GM21447 (cell line): ENCODE results near the gene ETF1.
"Not testable (repeated sequence)": the region's sequence is repeated elsewhere in the genome, so short reads cannot be mapped to it uniquely, and the experiment has no call there.

Source experiments
- ATAC-seq: cut with Tn5 transposase; IDR thresholded peaks from one replicate; pipeline ENCODE4 v1.9.1; 2021; ENCODE audit not compliant: unreplicated experiment

Gene ETF1

GRCh38 chr5:138529812-138530211 lies 13.2 kb downstream of the ETF1 start:
- ATAC-seq, result no peak

DNA sequence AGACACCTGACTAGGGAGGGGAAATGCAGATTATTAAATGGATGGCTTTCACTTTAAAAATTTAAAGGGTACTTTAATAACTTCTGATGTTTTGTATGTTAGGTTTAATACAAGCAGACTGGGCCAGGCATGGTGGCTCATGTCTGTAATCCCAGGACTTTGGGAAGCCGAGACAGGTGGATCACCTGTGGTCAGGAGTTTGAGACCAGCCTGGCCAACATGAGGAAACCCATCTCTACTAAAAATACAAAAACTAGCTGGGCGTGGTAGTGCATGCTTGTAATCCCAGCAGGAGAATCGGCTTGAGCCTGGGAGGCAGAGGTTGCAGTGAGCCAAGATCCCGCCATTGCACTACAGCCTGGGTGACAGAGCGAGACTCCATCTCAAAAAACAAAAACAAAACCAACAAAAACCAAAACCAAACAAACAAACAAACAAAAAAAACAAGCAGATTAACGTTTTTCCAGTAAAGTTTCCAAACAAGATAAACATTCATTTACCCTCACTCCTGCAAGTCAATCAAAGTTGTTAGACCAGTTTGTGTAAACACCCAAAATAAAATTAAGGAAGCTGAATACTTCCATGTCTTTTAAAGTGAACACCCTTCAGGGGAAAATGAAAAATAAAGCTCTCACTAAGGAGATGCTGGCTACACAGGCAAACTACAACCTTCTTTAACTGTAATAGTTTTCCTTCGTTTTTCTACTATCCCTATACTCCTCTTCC lies 14.1 kb downstream of the ETF1 start:
- ATAC-seq, result no peak

- no peak for ATAC-seq
Measured at GRCh38 chr5:138528208-138528607, 14.8 kb downstream of the ETF1 start.

DNA sequence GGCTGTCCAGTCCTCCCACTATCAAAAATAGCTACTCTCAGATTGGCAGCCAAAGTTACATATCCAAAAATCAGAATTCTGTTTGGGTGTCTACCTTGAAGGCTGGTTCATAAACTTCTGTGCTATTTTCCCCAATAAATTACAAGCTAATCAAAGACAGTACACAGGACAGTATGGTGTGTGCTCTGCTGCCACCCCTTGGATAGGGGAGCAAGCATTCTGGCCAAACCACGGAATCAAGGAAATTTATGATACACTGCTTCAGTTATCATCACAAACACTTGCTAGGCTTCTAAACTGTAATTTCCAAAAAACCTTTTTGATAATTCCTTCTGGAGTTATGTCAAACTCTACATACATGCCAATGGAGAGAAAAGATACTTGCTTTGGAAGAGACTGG lies 15.9 kb downstream of the ETF1 start:
- ATAC-seq, result no peak

GRCh38 chr5:138523406-138523805 lies 19.6 kb downstream of the ETF1 start:
- no peak for ATAC-seq

- ATAC-seq, result no peak
Measured at GRCh38 chr5:138520971-138521370, 22.1 kb downstream of the ETF1 start.

DNA sequence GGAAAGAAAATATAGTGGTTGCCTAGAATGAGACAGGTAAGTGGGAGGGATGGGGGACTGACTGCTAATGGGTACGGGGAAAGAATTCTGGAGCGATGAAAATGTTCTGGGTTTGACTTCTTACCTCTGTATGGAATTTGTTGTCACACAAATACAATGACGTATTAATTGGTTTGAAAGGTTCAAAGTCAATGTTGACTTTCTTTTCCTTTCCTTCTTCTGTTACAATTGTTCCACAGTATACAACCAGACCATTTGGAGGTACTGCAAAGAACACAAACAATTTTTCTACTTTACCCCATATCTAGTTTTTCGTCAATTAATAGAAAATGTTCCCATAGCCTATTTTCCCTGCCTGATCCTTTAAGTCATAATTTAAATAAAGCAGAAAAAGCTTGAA lies 25.6 kb downstream of the ETF1 start:
- ATAC-seq, result no peak

GRCh38 chr5:138515556-138516245 lies 27.3 kb downstream of the ETF1 start:
- no peak for ATAC-seq

DNA sequence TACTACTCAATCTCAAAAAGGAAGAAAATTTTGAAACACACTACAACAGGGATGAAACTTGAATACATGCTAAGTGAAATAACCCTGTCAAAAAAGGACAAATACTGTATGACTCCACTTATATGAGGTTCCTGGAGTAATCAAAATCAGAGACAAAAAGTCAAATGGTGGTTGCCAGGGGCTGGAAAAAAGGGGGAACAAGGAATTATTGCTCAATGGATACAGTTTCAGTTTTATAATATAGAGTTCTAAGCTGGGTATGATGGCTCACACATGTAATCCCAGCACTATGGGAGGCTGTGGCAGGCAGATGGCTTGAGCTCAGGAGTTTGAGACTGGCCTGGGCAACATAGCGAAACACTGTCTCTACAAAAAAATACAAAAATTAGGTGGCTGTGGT lies 29.0 kb downstream of the ETF1 start:
- no peak for ATAC-seq

DNA sequence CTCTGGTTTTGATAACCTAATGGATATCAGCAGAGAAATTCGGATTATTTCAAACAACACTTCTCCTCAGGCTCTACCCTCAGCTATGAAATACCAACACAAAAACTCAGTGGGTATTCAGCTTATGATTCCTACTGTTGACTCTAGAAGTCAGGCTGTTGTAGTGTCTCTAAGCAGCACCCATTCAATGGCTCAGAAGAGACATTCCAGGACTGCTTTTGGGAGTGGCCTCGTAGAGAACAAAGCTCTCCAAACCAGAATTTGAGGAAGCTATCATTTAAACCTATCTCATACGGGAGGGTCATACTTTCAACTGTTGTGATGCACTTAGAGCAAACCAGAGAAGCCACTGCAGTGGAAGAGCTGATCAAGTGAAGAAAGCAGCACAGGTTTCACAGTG lies 34.1 kb downstream of the ETF1 start:
- no peak for ATAC-seq

DNA sequence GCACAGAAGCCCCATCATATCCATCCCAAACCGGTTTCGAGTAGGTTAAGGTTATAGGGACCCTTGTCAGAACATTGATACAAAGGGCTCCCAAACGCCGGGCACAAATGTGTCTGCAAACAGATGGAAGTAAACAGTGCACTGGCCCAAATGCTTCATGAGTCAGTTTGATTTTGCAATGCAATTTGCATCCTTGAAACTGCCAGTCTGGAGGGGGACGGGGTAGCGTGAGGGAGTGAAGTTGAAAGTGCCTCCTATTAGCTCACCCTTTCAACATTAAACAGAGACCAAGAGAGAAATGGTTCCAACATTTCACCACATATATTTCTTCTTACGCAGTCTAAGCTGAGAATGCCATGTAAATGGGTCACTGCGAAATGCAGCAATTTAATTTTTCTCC lies 35.6 kb downstream of the ETF1 start:
- ATAC-seq, result not testable (repeated sequence)

DNA sequence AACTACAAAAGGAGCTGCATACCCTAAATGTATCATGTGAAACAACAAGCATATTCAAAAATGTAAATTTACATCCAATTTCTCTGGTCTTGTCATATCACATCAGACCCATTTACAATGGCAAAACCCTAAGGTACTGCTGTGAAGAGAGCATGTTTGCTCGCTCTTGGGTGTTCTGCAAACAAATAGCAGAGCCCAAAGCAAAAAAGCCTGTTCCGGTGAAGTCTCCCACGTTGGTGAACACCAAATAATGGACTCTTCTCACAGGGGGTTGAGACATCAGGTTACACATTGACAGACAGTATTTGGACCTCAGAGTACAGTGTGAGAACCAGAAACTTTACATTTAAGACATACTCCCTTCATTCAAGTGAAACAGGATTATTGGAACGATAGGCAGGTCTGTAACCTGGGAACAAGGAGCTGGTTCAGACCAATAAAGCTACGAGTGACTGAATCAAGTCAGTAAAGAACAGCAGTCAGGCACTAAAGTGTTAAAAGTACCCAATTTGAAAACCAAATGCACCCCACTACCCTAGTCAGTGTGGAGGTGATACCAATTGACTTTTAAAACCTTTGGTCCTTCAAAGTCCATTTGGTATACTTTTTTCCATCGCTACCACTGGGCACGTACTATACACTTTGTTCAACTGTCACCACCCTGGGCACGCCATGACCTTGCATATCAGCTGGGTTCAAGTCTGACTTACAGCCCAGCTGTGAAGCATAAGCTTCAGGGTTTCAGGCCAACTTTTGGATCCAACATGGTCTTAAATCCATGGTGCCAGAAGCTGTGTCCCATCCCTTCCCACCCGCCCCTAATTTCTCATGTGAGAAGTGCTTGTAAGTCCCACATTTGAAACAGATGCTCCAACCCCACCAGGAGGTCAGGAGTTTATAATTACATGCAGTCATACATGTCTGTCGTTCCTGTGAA lies 36.4 kb downstream of the ETF1 start:
- ATAC-seq, result no peak

DNA sequence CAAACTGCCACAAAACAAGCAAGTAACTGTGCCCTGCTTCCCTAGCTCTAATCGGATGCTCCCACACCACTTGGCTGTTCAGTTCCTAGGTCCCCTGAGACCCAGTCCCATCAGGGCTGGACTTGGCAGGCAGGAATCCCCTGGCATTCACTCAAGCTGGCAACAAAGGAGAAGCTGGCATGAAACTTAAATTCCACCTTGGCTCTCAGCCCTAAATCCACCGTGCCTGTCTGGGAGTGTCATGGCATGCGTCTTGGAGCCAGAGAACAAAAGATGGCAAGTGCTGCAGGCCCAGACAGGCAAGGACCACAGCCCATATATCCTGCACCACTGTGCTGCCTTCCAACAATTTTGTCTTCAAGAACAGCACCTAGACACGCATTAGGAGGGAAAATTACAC lies 38.2 kb downstream of the ETF1 start:
- no peak for ATAC-seq

GRCh38 chr5:138503487-138504270 lies 39.4 kb downstream of the ETF1 start:
- ATAC-seq, result peak; percentile 58

- ATAC-seq, result no peak
Measured at GRCh38 chr5:138502521-138502920, 40.5 kb downstream of the ETF1 start.

DNA sequence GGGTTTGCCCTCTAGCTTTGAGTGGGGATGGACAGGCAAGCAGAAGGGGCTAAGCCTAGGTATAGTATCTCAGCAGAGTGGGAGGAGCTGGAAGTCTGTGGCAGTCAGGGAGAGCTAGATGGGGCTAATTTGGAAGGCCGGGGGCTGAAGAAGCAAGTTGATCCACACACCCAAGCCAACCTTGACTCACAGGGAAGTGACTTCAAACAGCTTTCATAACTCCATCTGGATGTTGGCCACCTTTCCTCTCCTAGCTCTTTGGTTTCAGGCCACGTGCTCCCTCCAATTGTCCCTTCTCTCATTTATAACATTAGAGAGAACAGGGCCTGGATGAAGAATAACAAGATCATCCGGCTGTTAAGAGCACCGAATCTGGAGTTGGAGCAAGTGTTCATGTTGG lies 40.9 kb downstream of the ETF1 start:
- no peak for ATAC-seq

- no peak for ATAC-seq
Measured at GRCh38 chr5:138498376-138498775, 44.7 kb downstream of the ETF1 start.

DNA sequence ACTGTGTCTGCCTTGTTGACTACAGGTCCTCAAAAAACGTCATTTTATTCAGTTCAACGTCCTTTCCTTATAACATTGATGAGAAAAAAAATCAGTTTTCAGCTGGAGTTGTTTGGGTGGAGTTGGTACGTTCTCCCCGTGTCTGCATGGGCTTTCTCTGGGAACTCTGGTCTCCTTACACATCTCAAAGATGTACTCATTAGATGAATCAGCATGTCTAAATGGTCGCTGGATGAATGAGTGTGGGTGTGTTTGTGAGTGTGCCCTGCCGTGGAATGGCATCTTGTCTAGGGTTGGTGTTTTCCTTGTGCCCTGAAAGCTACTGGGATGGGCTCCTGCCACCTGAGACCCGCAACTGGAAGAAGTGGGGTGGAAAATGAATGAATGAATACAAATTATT lies 47.7 kb downstream of the ETF1 start:
- ATAC-seq, result no peak

DNA sequence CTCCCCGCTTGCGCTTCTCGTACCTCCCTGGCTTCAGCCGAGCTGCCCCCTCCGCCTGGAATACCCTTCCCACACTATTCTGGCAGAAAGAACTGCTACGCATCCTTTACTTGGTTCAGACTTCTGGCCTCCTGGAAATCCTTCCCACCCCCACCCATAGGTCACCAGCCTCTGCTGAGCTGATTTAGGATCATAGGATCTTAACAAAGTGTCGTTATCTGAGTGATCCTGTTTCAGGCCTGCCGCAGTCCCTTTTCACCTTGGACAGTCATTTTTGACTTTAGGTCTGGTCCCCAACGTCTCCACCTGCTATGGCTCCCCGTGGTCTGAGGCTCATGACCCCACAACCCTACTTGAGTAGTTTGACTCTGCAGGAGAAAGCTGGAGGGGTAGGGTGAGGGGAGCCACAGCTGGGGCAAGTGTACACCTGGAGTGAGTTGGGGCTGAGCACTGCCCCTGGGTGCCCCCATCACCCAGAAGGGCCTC lies 50.4 kb downstream of the ETF1 start:
- ATAC-seq, result no peak

DNA sequence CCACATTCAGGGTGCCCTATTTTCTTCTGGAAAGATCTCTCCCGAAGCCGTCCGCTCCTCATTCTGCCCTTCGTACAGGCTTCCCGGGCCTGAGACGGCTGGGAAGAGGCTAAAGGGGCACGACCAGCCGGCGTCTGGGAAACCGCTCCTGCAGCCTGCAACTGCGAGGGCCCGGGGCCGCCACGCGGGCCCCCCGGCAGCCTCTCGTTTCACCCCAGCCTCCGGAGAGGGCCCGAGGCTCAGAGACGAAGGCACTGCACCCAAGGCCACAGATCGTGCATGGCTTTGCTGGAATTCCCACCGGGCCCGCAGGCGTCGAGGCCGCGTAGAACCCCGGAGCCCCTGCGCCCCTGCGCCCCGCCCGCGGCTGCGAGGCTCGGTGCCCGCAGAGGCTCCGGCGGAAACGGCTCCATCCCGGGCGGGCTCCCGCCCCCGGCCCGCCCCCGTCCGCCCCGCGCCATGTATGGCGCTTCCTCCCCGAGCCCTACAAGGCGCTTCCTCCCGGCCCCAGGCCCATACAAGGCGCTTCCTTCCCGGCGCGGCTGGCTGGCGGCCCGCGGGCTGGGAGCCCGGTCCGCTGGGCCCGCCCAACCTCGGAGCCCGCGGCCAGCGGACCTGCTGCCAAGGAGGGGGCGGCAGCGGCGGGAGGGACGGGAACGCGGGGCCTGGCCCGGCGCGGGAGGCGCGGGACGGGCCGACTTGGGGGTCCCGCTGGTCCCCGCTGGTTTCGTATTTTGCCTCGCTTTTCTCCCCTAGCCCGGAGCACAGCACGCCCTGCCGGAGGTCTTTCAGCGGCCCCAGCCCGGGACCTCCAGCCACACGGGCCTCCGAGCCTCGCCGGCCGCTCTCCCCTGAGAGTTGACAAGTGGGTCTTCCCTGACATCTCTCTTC lies 51.1 kb downstream of the ETF1 start:
- ATAC-seq, result peak; percentile 96
